Ovary (tissue), 9 donors: ENCODE data around the gene ADGRA3. TPM values are rescaled to one million over a fixed set of nuclear protein-coding genes. Genes with fewer than 3 reads are reported as not detected.

Experiments
- DNase-seq, 5 donors: peaks; one replicate each; pipeline ENCODE4 v3.0.0-alpha.2; 2019 to 2020
- H3K27ac ChIP-seq, 2 donors: fragments of 200-600 bp; one replicate each; pipeline versions ENCODE4 v1.5.1 to v1.8.0; 2019 to 2022
- H3K27me3 ChIP-seq: fragments of 200-600 bp; one replicate; pipeline ENCODE4 v1.8.0; 2022
- H3K36me3 ChIP-seq: fragments of 200-600 bp; sonication (generic); one replicate; pipeline ENCODE4 v1.5.1; 2019
- H3K4me1 ChIP-seq: one replicate; pipeline ENCODE4 v1.8.1; 2013; ENCODE audit warnings: mild to moderate bottlenecking, moderate library complexity; ENCODE audit not compliant: insufficient read depth
- H3K4me3 ChIP-seq: fragments of 200-600 bp; sonication (generic); one replicate; pipeline ENCODE4 v1.5.1; 2017
- H3K9me3 ChIP-seq, 2 donors: fragments of 200-600 bp in 1 of 2; sonication (generic) in 1 of 2; one replicate each; pipeline versions ENCODE4 v1.5.1 to v1.8.1; 2013 to 2019; ENCODE audit warnings: mild to moderate bottlenecking in 1 of 2, moderate library complexity in 1 of 2
- EP300 ChIP-seq: sonication (generic); formaldehyde crosslinking; IDR thresholded peaks from one replicate; pipeline ENCODE4 v1.6.1; 2017; ENCODE audit warnings: antibody characterized with exemption
- POLR2A ChIP-seq: fragments of 450-650 bp; IDR thresholded peaks from one replicate; pipeline ENCODE4 v1.6.1; 2017; ENCODE audit warnings: antibody characterized with exemption, mild to moderate bottlenecking, moderate library complexity
- WGBS, 3 donors: extraction: QIAGEN DNeasy Blood & Tissue Kit in 1 of 3; methylation state at CpG; one replicate each; pipeline versions ENCODE4 v1.1.5 to v1.1.7; 2013 to 2017; 5-methylcytosine and 5-hydroxymethylcytosine counted together
- intact Hi-C, 4 donors: fragments of 100-400 bp; cut with DNase I; formaldehyde crosslinking; loops; one replicate each; pipeline versions ENCODE4 v1.11.0 to v1.15.1; 2022 to 2023
- polyA plus RNA-seq, 2 donors: library from polyadenylated mRNA; stranded (reverse); fragments of 200-250 nt in 1 of 2; fragments of 350-450 nt in 1 of 2; fragmentation: Illumina TruSeq in 1 of 2; extraction: RNeasy Lipid Tissue Mini Kit (QIAGEN cat#74804) in 1 of 2; gene quantifications; one replicate each; pipeline ENCODE4 v1.2.3, GENCODE V29; 2013 to 2014
- total RNA-seq, 7 donors: library from RNA; depleted of rRNA in 2 of 7; stranded (reverse); fragments of >200 nt in 2 of 7; fragmentation: NEBNext Ultra II Directional in 3 of 7; extraction: Animal tissue kit (Norgen Biotek cat#: 25700) in 3 of 7; gene quantifications; one replicate each; pipeline versions ENCODE4 v1.1.0 to v1.2.4, GENCODE V29; 2016 to 2023
- TF ChIP-seq, protein P1 (sequence below), 3 donors: fragments of 450-650 bp in 2 of 3; fragments of 200-600 bp in 1 of 3; IDR thresholded peaks; one replicate each; pipeline versions ENCODE4 v1.5.1 to v1.8.0; 2016 to 2022; ENCODE audit warnings: antibody characterized with exemption in 3 of 3, mild to moderate bottlenecking in 1 of 3
- donor health status: DM: no; HTN: no; CAD: no; lungs with moderate emphysema.
- donor health status: DM: no; HTN: no; CAD: no.
- donor health status: Bipolar disorder and iron deficiency.
- donor health status: DM: yes; HTN: yes; CAD: no.
- donor health status: DM: no; HTN: no; CAD: no.
- donor health status: DM: yes; HTN: yes; CAD: no.

The ADGRA3 gene
- total and polyA plus RNA-seq, 9 donors: 13.1 to 58.1 (median 24.3) TPM

DNA sequence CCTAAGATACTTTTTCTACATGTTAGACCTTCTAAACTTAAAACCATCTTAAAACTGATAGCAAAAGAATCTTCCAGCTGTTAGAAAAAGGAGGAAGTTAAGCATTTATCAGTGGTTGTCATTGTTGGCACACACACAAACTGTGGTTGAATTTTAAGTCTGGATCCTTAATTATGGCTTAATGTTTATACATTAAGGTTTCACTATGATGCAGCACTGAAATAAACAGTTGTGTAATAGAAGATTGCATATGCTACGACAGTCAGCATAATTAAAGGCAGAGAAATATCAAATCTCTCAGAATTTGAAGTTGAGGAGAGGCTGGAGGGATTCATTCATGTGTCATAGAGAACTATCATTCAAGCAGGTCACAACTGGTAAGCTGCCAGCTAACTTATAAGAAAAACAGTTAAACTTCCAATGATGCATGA, 32.3 kb downstream of the ADGRA3 start:
- 21 to 32% (median 30%) methylated on average over 1 of the region's 1 CpG for WGBS, 3 donors
- Histone ChIP-seq H3K27ac (no peak overlapping the region), H3K4me3 (no peak overlapping the region), H3K36me3 (no peaks in the 10 kb centered on the region), H3K4me1 (peaks cover 10% of the 10 kb centered on the region), H3K9me3 (no peaks in the 10 kb centered on the region), H3K27me3 (no peaks in the 10 kb centered on the region)
- no peak for DNase-seq
- intact Hi-C loops: no loop called here
- TF ChIP-seq EP300 (no peak), POLR2A (no peak)
- TF ChIP-seq, protein P1, sequence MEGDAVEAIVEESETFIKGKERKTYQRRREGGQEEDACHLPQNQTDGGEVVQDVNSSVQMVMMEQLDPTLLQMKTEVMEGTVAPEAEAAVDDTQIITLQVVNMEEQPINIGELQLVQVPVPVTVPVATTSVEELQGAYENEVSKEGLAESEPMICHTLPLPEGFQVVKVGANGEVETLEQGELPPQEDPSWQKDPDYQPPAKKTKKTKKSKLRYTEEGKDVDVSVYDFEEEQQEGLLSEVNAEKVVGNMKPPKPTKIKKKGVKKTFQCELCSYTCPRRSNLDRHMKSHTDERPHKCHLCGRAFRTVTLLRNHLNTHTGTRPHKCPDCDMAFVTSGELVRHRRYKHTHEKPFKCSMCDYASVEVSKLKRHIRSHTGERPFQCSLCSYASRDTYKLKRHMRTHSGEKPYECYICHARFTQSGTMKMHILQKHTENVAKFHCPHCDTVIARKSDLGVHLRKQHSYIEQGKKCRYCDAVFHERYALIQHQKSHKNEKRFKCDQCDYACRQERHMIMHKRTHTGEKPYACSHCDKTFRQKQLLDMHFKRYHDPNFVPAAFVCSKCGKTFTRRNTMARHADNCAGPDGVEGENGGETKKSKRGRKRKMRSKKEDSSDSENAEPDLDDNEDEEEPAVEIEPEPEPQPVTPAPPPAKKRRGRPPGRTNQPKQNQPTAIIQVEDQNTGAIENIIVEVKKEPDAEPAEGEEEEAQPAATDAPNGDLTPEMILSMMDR (IDR thresholded peaks at IDR 0.05): no peak

- 77 to 92% (median 79%) methylated on average over 3 of the region's 3 CpGs for WGBS, 3 donors
- TF ChIP-seq, protein P1 (IDR thresholded peaks at IDR 0.05): no peak
- TF ChIP-seq POLR2A: no peak
- no peak for TF ChIP-seq EP300
- peaks cover 10% of the 10 kb centered on the region for H3K4me1 ChIP-seq
These were observed 33.4 kb downstream of the ADGRA3 start for GRCh38 chr4:22482250-22483127.

GRCh38 chr4:22480675-22481327, 35.1 kb downstream of the ADGRA3 start:
- H3K27ac ChIP-seq: no peak overlapping the region
- no peaks in the 10 kb centered on the region for H3K9me3 ChIP-seq
- no peak for DNase-seq
- intact Hi-C loops: no loop called here
- no peaks in the 10 kb centered on the region for H3K36me3 ChIP-seq
- WGBS, 3 donors: 39 to 68% (median 67%) methylated on average over 2 of the region's 2 CpGs
- no peaks in the 10 kb centered on the region for H3K27me3 ChIP-seq
- TF ChIP-seq POLR2A (no peak), EP300 (no peak)
- TF ChIP-seq, protein P1 (IDR thresholded peaks at IDR 0.05): no peak
- peaks cover 8% of the 10 kb centered on the region for H3K4me1 ChIP-seq
- H3K4me3 ChIP-seq: no peak overlapping the region

More at GRCh38 chr4:22482250-22483127, 33.4 kb downstream of the ADGRA3 start:
- H3K36me3 ChIP-seq: no peaks in the 10 kb centered on the region
- H3K27me3 ChIP-seq: no peaks in the 10 kb centered on the region
- no peak overlapping the region for H3K4me3 ChIP-seq
- no peak overlapping the region for H3K27ac ChIP-seq
- no peaks in the 10 kb centered on the region for H3K9me3 ChIP-seq
- no peak for DNase-seq
- intact Hi-C loops: no loop called here

- intact Hi-C loops: no loop called here
- Histone ChIP-seq H3K27me3 (no peaks in the 10 kb centered on the region), H3K9me3 (no peaks in the 10 kb centered on the region), H3K36me3 (no peaks in the 10 kb centered on the region), H3K27ac (no peak overlapping the region), H3K4me3 (no peak overlapping the region), H3K4me1 (peaks cover 4% of the 10 kb centered on the region)
- TF ChIP-seq POLR2A (no peak), EP300 (no peak)
- TF ChIP-seq, protein P1 (IDR thresholded peaks at IDR 0.05): no peak
- DNase-seq: no peak
- 46 to 73% (median 50%) methylated on average over 2 of the region's 2 CpGs for WGBS, 3 donors
These were observed 37.4 kb downstream of the ADGRA3 start for GRCh38 chr4:22478426-22478825.
